Activated CD4-positive, alpha-beta T cell treated with anti-CD3 and anti-CD28 coated beads, Interleukin-2, amount 50 U/mL, for 48 hours (primary cell): ENCODE data around the gene COL2A1.

ENCODE experiments used
- DNase-seq, 2 experiments: peaks; one replicate each; pipeline ENCODE4 v3.0.0-alpha.2; 2020

The COL2A1 gene

GRCh38 chr12:48004053-48004941, at the start of gene COL2A1:
Gene COL2A1 (minus strand): TSS chr12:48004476. CDS start chr12:48004321, 155 bp downstream.
- DNase-seq, result peak; percentile 34 to 46

- DNase-seq, result no peak
These were observed 49.6 kb upstream of the COL2A1 start for GRCh38 chr12:48053883-48054282.

GRCh38 chr12:48053122-48053521, 48.8 kb upstream of the COL2A1 start:
- no peak for DNase-seq

GRCh38 chr12:48051681-48052080, 47.4 kb upstream of the COL2A1 start:
- no peak for DNase-seq

- DNase-seq, result no peak
These were observed 45.9 kb upstream of the COL2A1 start for GRCh38 chr12:48050174-48050573.

- no peak for DNase-seq
These were observed 41.8 kb upstream of the COL2A1 start for GRCh38 chr12:48045965-48046518.

- DNase-seq, result no peak
These were observed 41.0 kb upstream of the COL2A1 start for GRCh38 chr12:48045061-48045846.

GRCh38 chr12:48044396-48044795, 40.1 kb upstream of the COL2A1 start:
- no peak for DNase-seq

- DNase-seq, result no peak
These were observed 39.5 kb upstream of the COL2A1 start for GRCh38 chr12:48043771-48044170.

- DNase-seq, result no peak
These were observed 37.5 kb upstream of the COL2A1 start for GRCh38 chr12:48041591-48042423.

- no peak for DNase-seq
These were observed 36.1 kb upstream of the COL2A1 start for GRCh38 chr12:48040354-48040753.

- no peak for DNase-seq
These were observed 34.9 kb upstream of the COL2A1 start for GRCh38 chr12:48039151-48039550.

- DNase-seq, result no peak
These were observed 33.8 kb upstream of the COL2A1 start for GRCh38 chr12:48038085-48038484.

GRCh38 chr12:48037267-48037915, 33.1 kb upstream of the COL2A1 start:
- no peak for DNase-seq

- no peak for DNase-seq
These were observed 32.5 kb upstream of the COL2A1 start for GRCh38 chr12:48036818-48037217.

GRCh38 chr12:48034835-48035805, 30.8 kb upstream of the COL2A1 start:
- DNase-seq, result no peak

- DNase-seq, result no peak
These were observed 29.2 kb upstream of the COL2A1 start for GRCh38 chr12:48033451-48033850.

GRCh38 chr12:48032597-48032996, 28.3 kb upstream of the COL2A1 start:
- no peak for DNase-seq

GRCh38 chr12:48031135-48031960, 27.1 kb upstream of the COL2A1 start:
- no peak for DNase-seq

GRCh38 chr12:48030173-48030650, 25.9 kb upstream of the COL2A1 start:
- DNase-seq, result no peak
